B cell (primary cell): ENCODE data around the gene NTHL1. TPM values are rescaled to one million over a fixed set of nuclear protein-coding genes. Genes with fewer than 3 reads are reported as not detected.

Source experiments
- ATAC-seq: fragments of 200-7000 bp; cut with Tn5 transposase; one replicate; pipeline ENCODE4 v1.10.0; 2021; ENCODE audit warnings: low read depth, mild to moderate bottlenecking, moderate number of reproducible peaks, moderate library complexity
- CTCF ChIA-PET: fragments of 350-600 bp; sonication (Branson Sonifier 250); formaldehyde crosslinking; loops from one replicate; lab custom pipeline; 2021; ENCODE audit warnings: antibody characterized with exemption, inconsistent platforms; lab: Charles Lee
- POLR2A ChIA-PET: fragments of 350-600 bp; sonication (Branson Sonifier 250); formaldehyde crosslinking; loops from one replicate; lab custom pipeline; 2021; ENCODE audit warnings: antibody characterized with exemption; lab: Charles Lee
- DNase-seq: peaks from one replicate; pipeline ENCODE4 v3.0.0; 2013
- H2AFZ ChIP-seq: 2 replicates; pipeline ENCODE4 v1.6.1; 2012; ENCODE audit warnings: mild to moderate bottlenecking, low read depth, low read length; ENCODE audit not compliant: insufficient read depth, poor library complexity, severe bottlenecking
- H3K27ac ChIP-seq, 2 donors: 1 replicate in 1 of 2; 2 replicates in 1 of 2; pipeline ENCODE4 v1.5.1; 2012 to 2013; ENCODE audit warnings: low read length in 2 of 2, mild to moderate bottlenecking in 2 of 2, moderate library complexity in 1 of 2
- H3K27me3 ChIP-seq, 4 experiments: fragments of 200-600 bp in 1 of 4; sonication (generic) in 1 of 4; replicated peaks in 1 of 4; 1 replicate in 2 of 4; 2 replicates in 2 of 4; pipeline versions ENCODE4 v1.6.1 to v1.7.0; 2013 to 2016; ENCODE audit warnings: low read length in 3 of 4, mild to moderate bottlenecking in 2 of 4, mixed read lengths in 1 of 4, moderate library complexity in 1 of 4; ENCODE audit not compliant: insufficient read depth in 4 of 4, control insufficient read depth in 3 of 4; ENCODE audit errors: control extremely low read depth in 1 of 4
- H3K36me3 ChIP-seq, 2 experiments: replicated peaks in 1 of 2; 1 replicate in 1 of 2; 2 replicates in 1 of 2; pipeline versions ENCODE4 v1.6.1 to v1.7.1; 2013; ENCODE audit warnings: low read length in 1 of 2; ENCODE audit not compliant: insufficient read depth in 2 of 2, control insufficient read depth in 1 of 2; ENCODE audit errors: control extremely low read depth in 1 of 2, extremely low read depth in 1 of 2
- H3K4me1 ChIP-seq, 2 donors: fragments of 200-600 bp in 1 of 2; sonication (generic) in 1 of 2; 1 replicate in 1 of 2; 2 replicates in 1 of 2; pipeline versions ENCODE4 v1.5.1 to v1.6.1; 2013 to 2017; ENCODE audit warnings: low read length in 2 of 2; ENCODE audit not compliant: control insufficient read depth in 2 of 2, insufficient read depth in 2 of 2
- H3K4me2 ChIP-seq: replicated peaks from 2 replicates; pipeline ENCODE3; 2012; ENCODE audit warnings: mild to moderate bottlenecking, low read depth, low read length; ENCODE audit not compliant: poor library complexity, severe bottlenecking
- H3K4me3 ChIP-seq, 5 experiments: fragments of 200-600 bp in 1 of 5; sonication (generic) in 1 of 5; 1 replicate in 3 of 5; 2 replicates in 2 of 5; pipeline versions ENCODE4 v1.5.1 to v1.7.0; 2011 to 2016; ENCODE audit warnings: low read length in 4 of 5, mild to moderate bottlenecking in 4 of 5, low read depth in 2 of 5, control low read depth in 1 of 5, moderate library complexity in 1 of 5; ENCODE audit not compliant: insufficient read depth in 1 of 5; ENCODE audit errors: control extremely low read depth in 1 of 5, extremely low read depth in 1 of 5
- H3K79me2 ChIP-seq: fragments of 200-600 bp; sonication (generic); one replicate; pipeline ENCODE4 v1.6.0; 2016; ENCODE audit warnings: low read length; ENCODE audit not compliant: control insufficient read depth, insufficient read depth
- H3K9ac ChIP-seq: fragments of 200-600 bp; sonication (generic); 2 replicates; pipeline ENCODE4 v1.6.1; 2017; ENCODE audit warnings: mild to moderate bottlenecking, low read length, moderate library complexity
- H3K9me3 ChIP-seq, 3 donors: one replicate each; pipeline versions ENCODE4 v1.6.1 to v1.7.1; 2013; ENCODE audit warnings: low read length in 2 of 3; ENCODE audit not compliant: control insufficient read depth in 2 of 3, insufficient read depth in 1 of 3; ENCODE audit errors: control extremely low read depth in 1 of 3
- H4K20me1 ChIP-seq: 2 replicates; pipeline ENCODE4 v1.6.0; 2012; ENCODE audit warnings: mild to moderate bottlenecking, low read length; ENCODE audit not compliant: insufficient read depth, control insufficient read depth, poor library complexity, severe bottlenecking
- H3K27ac Mint-ChIP-seq: one replicate; pipeline ENCODE4 v1.8.0; 2021; ENCODE audit warnings: mixed read lengths
- H3K27me3 Mint-ChIP-seq: one replicate; pipeline ENCODE4 v1.8.0; 2021; ENCODE audit warnings: mixed read lengths
- H3K4me1 Mint-ChIP-seq: one replicate; pipeline ENCODE4 v1.8.0; 2021; ENCODE audit warnings: mixed read lengths
- H3K4me3 Mint-ChIP-seq: one replicate; pipeline ENCODE4 v1.8.0; 2021; ENCODE audit warnings: mixed read lengths
- H3K9me3 Mint-ChIP-seq: one replicate; pipeline ENCODE4 v1.8.0; 2022; ENCODE audit warnings: mixed read lengths; ENCODE audit not compliant: insufficient read depth
- CTCF ChIP-seq: fragments of 200-600 bp; IDR thresholded peaks from one replicate; pipeline ENCODE4 v1.8.0; 2022; ENCODE audit warnings: antibody characterized with exemption, mild to moderate bottlenecking
- EZH2 ChIP-seq: IDR thresholded peaks from 2 replicates; pipeline ENCODE4 v1.6.1; 2012; ENCODE audit warnings: borderline replicate concordance, low read depth, mild to moderate bottlenecking, moderate library complexity, low read length; ENCODE audit not compliant: insufficient read depth, poor library complexity, severe bottlenecking
- WGBS: methylation state at CpG from one replicate; pipeline ENCODE4 v1.1.5; 2013; ENCODE audit warnings: missing lambda C conversion rate; ENCODE audit not compliant: insufficient coverage; 5-methylcytosine and 5-hydroxymethylcytosine counted together
- intact Hi-C: fragments of 100-400 bp; cut with micrococcal nuclease; formaldehyde crosslinking; loops from one replicate; pipeline ENCODE4 v1.10.0; 2022
- polyA plus RNA-seq: library from polyadenylated mRNA; depleted of rRNA; stranded (reverse); fragments of >200 nt; gene quantifications from 2 replicates; pipeline ENCODE4 v1.2.3, GENCODE V29; 2012
- total RNA-seq, 2 donors: library from RNA; stranded (reverse); fragments of 120-200 nt in 1 of 2; gene quantifications; 1 replicate in 1 of 2; 2 replicates in 1 of 2; pipeline versions ENCODE4 v1.2.3 to v1.2.4, GENCODE V29; 2013 to 2022

The NTHL1 gene
- total and polyA plus RNA-seq, 2 donors (not counting 1 experiment from before 2014, with no cell fraction given), result 17.5 to 27.6 TPM

GRCh38 chr16:2002406-2003230, 45.0 kb downstream of the NTHL1 start:
- H3K4me1 Mint-ChIP-seq, result peaks cover 28% of the 10 kb centered on the region
- ChIA-PET CTCF (interaction anchor here (1.3 to 4.9 kb wide), 6 partner anchors 9 to 249 kb away, joined by 5 to 46 read pairs (median 8); partner anchors contain the start of genes ECI1, RAB26 and TRAF7), POLR2A (interaction anchor here (0.6 to 0.8 kb wide), 2 partner anchors 9 to 153 kb away, joined by 3 to 5 read pairs; partner anchors contain the start of gene TRAF7)
- 97% methylated on average over 47 of the region's 47 CpGs for WGBS
- H3K27me3 Mint-ChIP-seq, result no peaks in the 10 kb centered on the region
- ATAC-seq (no peak), DNase-seq (no peak)
- H3K4me3 ChIP-seq, result no peak overlapping the region
- H3K27me3 ChIP-seq, result no peaks in the 10 kb centered on the region
- peaks cover 54% of the 10 kb centered on the region for H3K79me2 ChIP-seq
- H3K9ac ChIP-seq, result no peak overlapping the region
- no peaks in the 10 kb centered on the region for H3K9me3 Mint-ChIP-seq
- H3K36me3 ChIP-seq, result peaks cover 0 to 54% of the 10 kb centered on the region in 2 experiments
- peaks cover 72% of the 10 kb centered on the region for H4K20me1 ChIP-seq
- H3K4me2 ChIP-seq, result no peak overlapping the region
- TF ChIP-seq CTCF (no peak), EZH2 (no peak)
- no peak overlapping the region for H3K27ac ChIP-seq
- H3K4me3 Mint-ChIP-seq, result no peak overlapping the region
- no peak overlapping the region for H3K27ac Mint-ChIP-seq
- H3K9me3 ChIP-seq, result no peaks in the 10 kb centered on the region
- peaks cover 19 to 30% of the 10 kb centered on the region in 2 donors for H3K4me1 ChIP-seq
- intact Hi-C loops, result no loop called here
- no peak overlapping the region for H2AFZ ChIP-seq
